SK-N-SH treated with all-trans-retinoic acid at 6 μM for 48 hours (cell line): ENCODE results near the gene RNASE11.

Experiments used
- ARNTL ChIP-seq: fragments of 450-650 bp; formaldehyde crosslinking; IDR thresholded peaks from 2 replicates; pipeline ENCODE4 v1.5.0; 2020; ENCODE audit warnings: low read depth, mild to moderate bottlenecking, moderate library complexity, borderline replicate concordance
- BACH2 ChIP-seq: fragments of 250-450 bp; sonication (Bioruptor Pico); IDR thresholded peaks from 2 replicates; pipeline ENCODE4 v1.9.0; 2021; ENCODE audit warnings: mild to moderate bottlenecking, borderline replicate concordance
- GLIS3 ChIP-seq: fragments of 250-450 bp; sonication (Bioruptor Pico); IDR thresholded peaks from 2 replicates; pipeline ENCODE4 v1.5.0; 2020; ENCODE audit warnings: mild to moderate bottlenecking, moderate library complexity
- PATZ1 ChIP-seq: fragments of 250-450 bp; sonication (Bioruptor Pico); IDR thresholded peaks from 2 replicates; pipeline ENCODE4 v1.8.0; 2020; ENCODE audit warnings: mild to moderate bottlenecking, moderate library complexity, borderline replicate concordance
- PPARA ChIP-seq: fragments of 250-450 bp; sonication (Bioruptor Pico); IDR thresholded peaks from 2 replicates; pipeline ENCODE4 v1.5.0; 2020; ENCODE audit warnings: mild to moderate bottlenecking, borderline replicate concordance
- ZFP3 ChIP-seq: fragments of 250-450 bp; sonication (Bioruptor Pico); IDR thresholded peaks from 2 replicates; pipeline ENCODE4 v1.5.0; 2020; ENCODE audit warnings: mild to moderate bottlenecking, moderate library complexity
- ZNF565 ChIP-seq: fragments of 450-650 bp; formaldehyde crosslinking; conservative IDR thresholded peaks from 2 replicates; pipeline ENCODE4 v1.5.0; 2020; ENCODE audit warnings: low read depth, mild to moderate bottlenecking, moderate library complexity

GRCh38 chr14:20631023-20631879 is 43.5 kb upstream of the RNASE11 start:
- TF ChIP-seq BACH2 (CRISPR knock-in tag) = no peak
- TF ChIP-seq ZFP3 (CRISPR knock-in tag) = no peak
- TF ChIP-seq ZNF565 = no peak
- no peak for TF ChIP-seq GLIS3 (CRISPR knock-in tag)
- TF ChIP-seq PPARA (CRISPR knock-in tag) = no peak
- TF ChIP-seq ARNTL = no peak
- no peak for TF ChIP-seq PATZ1 (CRISPR knock-in tag)
